WERI-Rb-1 (cell line): ENCODE measurements around the gene SAP30L.

ENCODE experiments used
- DNase-seq: peaks from one replicate; pipeline ENCODE4 v3.0.0-alpha.2; 2020
- H3K27ac ChIP-seq: fragments of 250-450 bp; sonication (Bioruptor Pico); 2 replicates; pipeline ENCODE4 v1.5.1; 2020; ENCODE audit warnings: mild to moderate bottlenecking, moderate library complexity
- H3K27me3 ChIP-seq: fragments of 250-450 bp; sonication (Bioruptor Pico); 2 replicates; pipeline ENCODE4 v1.5.1; 2021; ENCODE audit warnings: mild to moderate bottlenecking, low read depth, moderate library complexity; ENCODE audit not compliant: insufficient read depth, severe bottlenecking
- H3K36me3 ChIP-seq: fragments of 250-450 bp; sonication (Bioruptor Pico); 2 replicates; pipeline ENCODE4 v1.5.1; 2020; ENCODE audit warnings: mild to moderate bottlenecking, moderate library complexity
- H3K4me3 ChIP-seq: 2 replicates; pipeline ENCODE4 v1.5.1; 2011; ENCODE audit warnings: low read depth, mild to moderate bottlenecking, control low read depth, low read length
- H3K9me3 ChIP-seq: fragments of 250-450 bp; sonication (Bioruptor Pico); 2 replicates; pipeline ENCODE4 v1.5.1; 2021; ENCODE audit warnings: mild to moderate bottlenecking, moderate library complexity; ENCODE audit not compliant: severe bottlenecking
- CTCF ChIP-seq: IDR thresholded peaks from 2 replicates; pipeline ENCODE4 v1.5.1; 2011; ENCODE audit warnings: low read depth, mild to moderate bottlenecking, control low read depth, inconsistent platforms, low read length

SAP30L gene

GRCh38 chr5:154406231-154406630 is 39.6 kb upstream of the SAP30L start:
- Histone ChIP-seq H3K36me3 (no peaks in the 10 kb centered on the region), H3K27ac (no peak overlapping the region), H3K27me3 (no peaks in the 10 kb centered on the region), H3K4me3 (no peak overlapping the region), H3K9me3 (no peaks in the 10 kb centered on the region)
- TF ChIP-seq CTCF: no peak
- DNase-seq: no peak

DNA sequence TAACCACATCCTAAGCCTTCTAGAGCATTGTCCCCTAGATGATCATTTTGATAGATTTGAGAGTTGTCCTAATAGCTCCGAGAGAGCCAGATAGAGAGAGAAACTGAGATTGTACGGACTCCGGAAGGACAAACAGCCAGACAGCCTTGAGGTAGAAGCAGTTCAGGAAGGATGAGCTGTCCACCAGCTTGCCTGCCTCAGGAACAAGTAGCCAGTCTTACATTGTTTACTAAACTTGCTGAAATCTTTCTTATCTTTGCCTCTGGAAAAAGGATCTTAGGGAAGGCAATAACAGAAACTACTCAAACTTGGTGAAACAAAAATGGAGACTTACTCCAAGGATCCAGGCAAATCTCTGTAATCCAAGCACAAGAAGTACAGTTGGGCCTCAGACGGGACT is 39.0 kb upstream of the SAP30L start:
- H3K4me3 ChIP-seq: no peak overlapping the region
- no peak overlapping the region for H3K27ac ChIP-seq
- no peaks in the 10 kb centered on the region for H3K36me3 ChIP-seq
- no peaks in the 10 kb centered on the region for H3K9me3 ChIP-seq
- no peak for TF ChIP-seq CTCF
- H3K27me3 ChIP-seq: no peaks in the 10 kb centered on the region
- DNase-seq: no peak

- no peak overlapping the region for H3K4me3 ChIP-seq
- H3K9me3 ChIP-seq: no peaks in the 10 kb centered on the region
- H3K27ac ChIP-seq: no peak overlapping the region
- DNase-seq: no peak
- no peak for TF ChIP-seq CTCF
- no peaks in the 10 kb centered on the region for H3K36me3 ChIP-seq
- no peaks in the 10 kb centered on the region for H3K27me3 ChIP-seq
These were observed 37.0 kb upstream of the SAP30L start for GRCh38 chr5:154408811-154409210.

- Histone ChIP-seq H3K36me3 (no peaks in the 10 kb centered on the region), H3K27me3 (no peaks in the 10 kb centered on the region), H3K27ac (no peak overlapping the region), H3K4me3 (no peak overlapping the region), H3K9me3 (no peaks in the 10 kb centered on the region)
- no peak for TF ChIP-seq CTCF
- no peak for DNase-seq
These were observed 36.5 kb upstream of the SAP30L start for GRCh38 chr5:154409230-154409840.

DNA sequence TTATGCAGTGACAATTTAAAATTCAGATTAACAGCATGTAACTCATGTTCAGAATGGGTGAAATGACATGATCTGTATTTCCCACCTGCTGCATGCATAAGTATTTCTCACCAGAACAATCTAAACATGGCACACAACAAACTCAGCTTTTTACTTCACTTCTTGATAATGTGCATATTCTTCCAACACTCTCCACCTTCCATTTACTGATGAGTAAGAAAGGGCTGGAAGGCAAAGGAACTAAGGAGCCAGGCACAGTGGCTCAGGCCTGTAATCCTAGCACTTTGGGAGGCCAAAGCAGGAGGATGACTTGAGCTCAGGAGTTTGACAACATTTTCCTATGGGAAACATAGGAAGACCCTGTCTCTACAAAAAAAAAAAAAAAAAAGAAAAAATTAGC is 35.8 kb upstream of the SAP30L start:
- H3K27me3 ChIP-seq: no peaks in the 10 kb centered on the region
- DNase-seq: no peak
- no peak for TF ChIP-seq CTCF
- no peak overlapping the region for H3K27ac ChIP-seq
- no peaks in the 10 kb centered on the region for H3K9me3 ChIP-seq
- no peaks in the 10 kb centered on the region for H3K36me3 ChIP-seq
- no peak overlapping the region for H3K4me3 ChIP-seq

- no peaks in the 10 kb centered on the region for H3K9me3 ChIP-seq
- H3K4me3 ChIP-seq: no peak overlapping the region
- no peaks in the 10 kb centered on the region for H3K27me3 ChIP-seq
- H3K27ac ChIP-seq: no peak overlapping the region
- DNase-seq: no peak
- H3K36me3 ChIP-seq: no peaks in the 10 kb centered on the region
- no peak for TF ChIP-seq CTCF
These were observed 35.0 kb upstream of the SAP30L start for GRCh38 chr5:154410786-154411185.
